ENCODE measurements around the gene GIMAP2.

GRCh38 chr7:150735596-150736358 is 50.3 kb downstream of the GIMAP2 start:
- TF ChIP-seq POLR2A (IDR thresholded peaks at IDR 0.05; ENCODE audit: borderline replicate concordance, extremely low read depth, insufficient read depth, insufficient read length) = no peak
- no peak for TF ChIP-seq FOSL1 (IDR thresholded peaks at IDR 0.05; ENCODE audit: low read depth)
- TF ChIP-seq CTCF (IDR thresholded peaks at IDR 0.05 in 2 of 3, conservative IDR thresholded peaks at IDR 0.05 in 1 of 3; ENCODE audit: borderline replicate concordance in 1 of 3, insufficient read depth in 1 of 3, low read depth in 2 of 3, low read length in 2 of 3) = no peak
- no peak for TF ChIP-seq POLR2AphosphoS5 (IDR thresholded peaks at IDR 0.05; ENCODE audit: low read depth, low read length)
- TF ChIP-seq SIN3A (IDR thresholded peaks at IDR 0.05; ENCODE audit: low read depth) = no peak
- TF ChIP-seq YY1 (IDR thresholded peaks at IDR 0.05; ENCODE audit: extremely low read depth, insufficient replicate concordance, low read depth, low read length) = no peak
- no peak for TF ChIP-seq CEBPB (IDR thresholded peaks at IDR 0.05; ENCODE audit: low read depth)
- no peak for TF ChIP-seq EZH2phosphoT487 (IDR thresholded peaks at IDR 0.05; ENCODE audit: borderline replicate concordance)
